Ovary (tissue), 9 donors: ENCODE data around the gene SLC34A2. TPM values are rescaled to one million over a fixed set of nuclear protein-coding genes. Genes with fewer than 3 reads are reported as not detected.

Source experiments
- DNase-seq, 5 donors: peaks; one replicate each; pipeline ENCODE4 v3.0.0-alpha.2; 2019 to 2020
- H3K27ac ChIP-seq, 2 donors: fragments of 200-600 bp; one replicate each; pipeline versions ENCODE4 v1.5.1 to v1.8.0; 2019 to 2022
- H3K27me3 ChIP-seq: fragments of 200-600 bp; one replicate; pipeline ENCODE4 v1.8.0; 2022
- H3K36me3 ChIP-seq: fragments of 200-600 bp; sonication (generic); one replicate; pipeline ENCODE4 v1.5.1; 2019
- H3K4me1 ChIP-seq: one replicate; pipeline ENCODE4 v1.8.1; 2013; ENCODE audit warnings: mild to moderate bottlenecking, moderate library complexity; ENCODE audit not compliant: insufficient read depth
- H3K4me3 ChIP-seq: fragments of 200-600 bp; sonication (generic); one replicate; pipeline ENCODE4 v1.5.1; 2017
- H3K9me3 ChIP-seq, 2 donors: fragments of 200-600 bp in 1 of 2; sonication (generic) in 1 of 2; one replicate each; pipeline versions ENCODE4 v1.5.1 to v1.8.1; 2013 to 2019; ENCODE audit warnings: mild to moderate bottlenecking in 1 of 2, moderate library complexity in 1 of 2
- EP300 ChIP-seq: sonication (generic); formaldehyde crosslinking; IDR thresholded peaks from one replicate; pipeline ENCODE4 v1.6.1; 2017; ENCODE audit warnings: antibody characterized with exemption
- POLR2A ChIP-seq: fragments of 450-650 bp; IDR thresholded peaks from one replicate; pipeline ENCODE4 v1.6.1; 2017; ENCODE audit warnings: antibody characterized with exemption, mild to moderate bottlenecking, moderate library complexity
- WGBS, 3 donors: extraction: QIAGEN DNeasy Blood & Tissue Kit in 1 of 3; methylation state at CpG; one replicate each; pipeline versions ENCODE4 v1.1.5 to v1.1.7; 2013 to 2017; 5-methylcytosine and 5-hydroxymethylcytosine counted together
- intact Hi-C, 4 donors: fragments of 100-400 bp; cut with DNase I; formaldehyde crosslinking; loops; one replicate each; pipeline versions ENCODE4 v1.11.0 to v1.15.1; 2022 to 2023
- polyA plus RNA-seq, 2 donors: library from polyadenylated mRNA; stranded (reverse); fragments of 200-250 nt in 1 of 2; fragments of 350-450 nt in 1 of 2; fragmentation: Illumina TruSeq in 1 of 2; extraction: RNeasy Lipid Tissue Mini Kit (QIAGEN cat#74804) in 1 of 2; gene quantifications; one replicate each; pipeline ENCODE4 v1.2.3, GENCODE V29; 2013 to 2014
- total RNA-seq, 7 donors: library from RNA; depleted of rRNA in 2 of 7; stranded (reverse); fragments of >200 nt in 2 of 7; fragmentation: NEBNext Ultra II Directional in 3 of 7; extraction: Animal tissue kit (Norgen Biotek cat#: 25700) in 3 of 7; gene quantifications; one replicate each; pipeline versions ENCODE4 v1.1.0 to v1.2.4, GENCODE V29; 2016 to 2023
- TF ChIP-seq, protein P1 (sequence below), 3 donors: fragments of 450-650 bp in 2 of 3; fragments of 200-600 bp in 1 of 3; IDR thresholded peaks; one replicate each; pipeline versions ENCODE4 v1.5.1 to v1.8.0; 2016 to 2022; ENCODE audit warnings: antibody characterized with exemption in 3 of 3, mild to moderate bottlenecking in 1 of 3
- donor health status: DM: no; HTN: no; CAD: no; lungs with moderate emphysema.
- donor health status: DM: no; HTN: no; CAD: no.
- donor health status: Bipolar disorder and iron deficiency.
- donor health status: DM: yes; HTN: yes; CAD: no.
- donor health status: DM: no; HTN: no; CAD: no.
- donor health status: DM: yes; HTN: yes; CAD: no.

The SLC34A2 gene
- total and polyA plus RNA-seq, 9 donors, result 0.30 to 59.4 (median 3.7) TPM

DNA sequence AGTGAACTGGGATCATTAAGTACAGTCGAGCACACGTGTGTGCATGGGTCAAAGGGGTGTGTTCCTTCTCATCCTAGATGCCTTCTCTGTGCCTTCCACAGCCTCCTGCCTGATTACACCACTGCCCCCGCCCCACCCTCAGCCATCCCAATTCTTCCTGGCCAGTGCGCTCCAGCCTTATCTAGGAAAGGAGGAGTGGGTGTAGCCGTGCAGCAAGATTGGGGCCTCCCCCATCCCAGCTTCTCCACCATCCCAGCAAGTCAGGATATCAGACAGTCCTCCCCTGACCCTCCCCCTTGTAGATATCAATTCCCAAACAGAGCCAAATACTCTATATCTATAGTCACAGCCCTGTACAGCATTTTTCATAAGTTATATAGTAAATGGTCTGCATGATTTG, 22.3 kb downstream of the SLC34A2 start:
- intact Hi-C loops, result no loop called here
- 40 to 47% (median 40%) methylated on average over 5 of the region's 5 CpGs for WGBS, 3 donors
- no peak for DNase-seq
- Histone ChIP-seq H3K27me3 (no peaks in the 10 kb centered on the region), H3K9me3 (no peaks in the 10 kb centered on the region), H3K4me1 (no peaks in the 10 kb centered on the region), H3K27ac (no peak overlapping the region), H3K36me3 (no peaks in the 10 kb centered on the region), H3K4me3 (no peak overlapping the region)
- no peak for TF ChIP-seq POLR2A

DNA sequence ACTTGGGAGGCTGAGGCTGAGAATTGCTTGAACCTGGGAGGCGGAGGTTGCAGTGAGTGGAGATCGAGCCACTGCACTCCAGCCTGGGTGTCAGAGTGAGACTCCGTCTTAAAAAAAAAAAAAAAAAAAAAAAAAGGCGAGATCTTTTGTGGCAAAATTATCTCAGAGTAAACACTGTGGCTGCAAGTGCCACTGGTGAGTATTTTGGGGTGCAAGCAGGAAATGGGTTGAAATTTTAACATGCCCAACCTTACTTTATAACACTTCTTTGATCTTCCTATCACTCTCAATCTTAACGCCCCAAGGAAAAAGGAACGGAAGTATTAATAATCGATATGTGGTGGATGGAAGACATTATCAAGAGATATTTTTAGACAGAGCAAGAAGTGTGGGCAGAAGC, 32.1 kb downstream of the SLC34A2 start:
- Histone ChIP-seq H3K9me3 (no peaks in the 10 kb centered on the region), H3K27me3 (no peaks in the 10 kb centered on the region), H3K27ac (no peak overlapping the region), H3K36me3 (no peaks in the 10 kb centered on the region), H3K4me3 (no peak overlapping the region), H3K4me1 (no peaks in the 10 kb centered on the region)
- WGBS, 3 donors, result 91 to 94% (median 92%) methylated on average over 7 of the region's 7 CpGs
- TF ChIP-seq, protein P1, sequence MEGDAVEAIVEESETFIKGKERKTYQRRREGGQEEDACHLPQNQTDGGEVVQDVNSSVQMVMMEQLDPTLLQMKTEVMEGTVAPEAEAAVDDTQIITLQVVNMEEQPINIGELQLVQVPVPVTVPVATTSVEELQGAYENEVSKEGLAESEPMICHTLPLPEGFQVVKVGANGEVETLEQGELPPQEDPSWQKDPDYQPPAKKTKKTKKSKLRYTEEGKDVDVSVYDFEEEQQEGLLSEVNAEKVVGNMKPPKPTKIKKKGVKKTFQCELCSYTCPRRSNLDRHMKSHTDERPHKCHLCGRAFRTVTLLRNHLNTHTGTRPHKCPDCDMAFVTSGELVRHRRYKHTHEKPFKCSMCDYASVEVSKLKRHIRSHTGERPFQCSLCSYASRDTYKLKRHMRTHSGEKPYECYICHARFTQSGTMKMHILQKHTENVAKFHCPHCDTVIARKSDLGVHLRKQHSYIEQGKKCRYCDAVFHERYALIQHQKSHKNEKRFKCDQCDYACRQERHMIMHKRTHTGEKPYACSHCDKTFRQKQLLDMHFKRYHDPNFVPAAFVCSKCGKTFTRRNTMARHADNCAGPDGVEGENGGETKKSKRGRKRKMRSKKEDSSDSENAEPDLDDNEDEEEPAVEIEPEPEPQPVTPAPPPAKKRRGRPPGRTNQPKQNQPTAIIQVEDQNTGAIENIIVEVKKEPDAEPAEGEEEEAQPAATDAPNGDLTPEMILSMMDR (IDR thresholded peaks at IDR 0.05), result no peak
- no peak for TF ChIP-seq POLR2A
- TF ChIP-seq EP300, result no peak
- DNase-seq, result no peak
- intact Hi-C loops, result no loop called here

DNA sequence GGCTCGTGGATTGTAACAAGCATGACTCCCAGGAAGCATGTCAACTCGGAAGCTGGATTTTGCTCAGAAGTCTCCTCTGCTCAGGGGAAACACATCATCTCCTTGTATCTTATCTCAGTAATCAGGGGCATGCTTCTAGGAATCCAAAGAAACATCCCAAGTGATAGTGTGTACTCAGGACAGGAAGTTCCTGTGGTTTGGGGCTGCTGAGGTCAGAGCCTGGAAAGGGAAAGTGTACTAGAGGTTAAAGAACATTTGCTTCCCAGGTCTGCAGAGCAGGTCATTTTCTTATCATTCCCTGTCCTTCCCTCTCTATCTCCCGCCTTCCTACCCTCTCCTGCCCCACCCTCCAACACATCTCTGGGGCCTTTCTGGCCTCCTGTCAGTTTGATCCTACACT, 38.8 kb downstream of the SLC34A2 start:
- intact Hi-C loops, result no loop called here
- no peak overlapping the region for H3K27ac ChIP-seq

DNA sequence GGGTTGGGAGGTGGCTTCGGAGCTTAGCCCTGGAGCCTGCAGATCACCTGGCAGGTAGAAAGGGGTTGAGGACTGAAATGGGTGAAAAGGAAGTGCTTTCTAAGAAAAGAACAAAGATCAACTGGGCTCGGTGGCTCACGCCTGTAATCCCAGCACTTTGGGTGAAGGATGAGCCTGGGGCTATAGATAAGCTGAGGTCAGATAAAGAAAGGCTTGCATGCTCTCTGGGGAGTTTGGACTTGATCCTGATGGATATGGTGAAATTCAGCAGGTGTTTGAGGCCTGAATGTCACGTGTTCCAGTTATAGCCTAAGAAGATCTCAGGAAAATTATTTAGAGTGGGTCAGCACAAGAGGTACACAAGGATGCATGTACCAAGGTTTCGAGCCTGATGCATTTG, 40.8 kb downstream of the SLC34A2 start:
- TF ChIP-seq, protein P1 (IDR thresholded peaks at IDR 0.05), result no peak
- TF ChIP-seq EP300 (no peak), POLR2A (no peak)
- H3K27ac ChIP-seq, result no peak overlapping the region
- no peaks in the 10 kb centered on the region for H3K4me1 ChIP-seq
- H3K9me3 ChIP-seq, result no peaks in the 10 kb centered on the region
- H3K27me3 ChIP-seq, result no peaks in the 10 kb centered on the region
- no peak overlapping the region for H3K4me3 ChIP-seq
- intact Hi-C loops, result no loop called here
- no peak for DNase-seq
- WGBS, 3 donors, result 71 to 77% (median 74%) methylated on average over 5 of the region's 5 CpGs
- no peaks in the 10 kb centered on the region for H3K36me3 ChIP-seq

More for the DNA sequence above, 38.8 kb downstream of the SLC34A2 start:
- no peak for DNase-seq
- Histone ChIP-seq H3K27me3 (no peaks in the 10 kb centered on the region), H3K36me3 (no peaks in the 10 kb centered on the region), H3K4me1 (no peaks in the 10 kb centered on the region), H3K9me3 (no peaks in the 10 kb centered on the region), H3K4me3 (no peak overlapping the region)
- 56 to 60% (median 57%) methylated on average over 3 of the region's 3 CpGs for WGBS, 3 donors
- TF ChIP-seq EP300, result no peak
- TF ChIP-seq, protein P1 (IDR thresholded peaks at IDR 0.05), result no peak
- TF ChIP-seq POLR2A, result no peak

DNA sequence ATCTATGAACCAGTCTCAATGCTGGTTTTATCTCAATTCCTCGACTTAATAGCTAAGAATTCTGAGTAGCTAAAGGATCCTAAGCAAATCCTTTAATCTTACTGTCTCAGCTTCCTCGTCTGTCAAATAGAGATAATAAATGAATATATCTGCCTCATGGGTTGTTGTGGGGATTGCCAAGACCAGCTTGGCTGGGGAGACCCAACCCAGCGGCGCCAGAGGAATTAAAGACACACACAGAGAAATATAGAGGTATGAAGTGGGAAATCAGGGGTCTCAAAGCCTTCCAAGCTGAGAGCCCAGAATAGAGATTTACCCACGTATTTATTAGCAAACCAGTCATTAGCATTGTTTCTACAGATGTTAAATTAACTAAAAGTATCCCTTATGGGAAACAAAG, 41.9 kb downstream of the SLC34A2 start:
- DNase-seq, result no peak
- Histone ChIP-seq H3K9me3 (no peaks in the 10 kb centered on the region), H3K4me3 (no peak overlapping the region), H3K27me3 (no peaks in the 10 kb centered on the region), H3K36me3 (no peaks in the 10 kb centered on the region), H3K27ac (no peak overlapping the region), H3K4me1 (no peaks in the 10 kb centered on the region)
- intact Hi-C loops, result no loop called here
- no peak for TF ChIP-seq EP300
- TF ChIP-seq, protein P1 (IDR thresholded peaks at IDR 0.05), result no peak
- no peak for TF ChIP-seq POLR2A
- 76 to 83% (median 77%) methylated on average over 5 of the region's 5 CpGs for WGBS, 3 donors
